GM19351 (cell line): ENCODE data around the gene IL1RAPL2.
"Not testable (repeated sequence)": the region's sequence is repeated elsewhere in the genome, so short reads cannot be mapped to it uniquely, and the experiment has no call there.

Source experiments
- ATAC-seq: cut with Tn5 transposase; IDR thresholded peaks from one replicate; pipeline ENCODE4 v1.9.1; 2021; ENCODE audit warnings: mild to moderate bottlenecking, moderate library complexity; ENCODE audit not compliant: unreplicated experiment

Gene IL1RAPL2

DNA sequence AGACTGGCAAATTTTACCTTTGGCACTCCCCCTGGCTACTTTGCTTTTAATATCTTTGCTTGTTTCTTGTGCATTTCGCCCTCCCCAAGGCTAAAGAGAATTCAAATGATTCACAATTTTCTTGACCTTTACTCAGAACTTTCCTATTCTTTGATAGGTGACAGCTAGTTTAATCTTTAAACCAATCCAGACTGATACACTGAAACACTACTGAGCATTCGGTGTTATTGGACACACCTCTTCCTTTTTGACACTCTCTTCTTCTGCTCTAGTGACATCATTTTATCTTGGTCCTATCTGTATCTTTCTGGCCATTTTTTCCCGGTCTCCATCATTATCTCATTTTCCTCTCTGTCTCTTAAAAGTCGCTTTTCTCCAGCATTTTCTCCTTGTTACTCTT is 103.1 kb downstream of the IL1RAPL2 start:
- ATAC-seq: no peak

DNA sequence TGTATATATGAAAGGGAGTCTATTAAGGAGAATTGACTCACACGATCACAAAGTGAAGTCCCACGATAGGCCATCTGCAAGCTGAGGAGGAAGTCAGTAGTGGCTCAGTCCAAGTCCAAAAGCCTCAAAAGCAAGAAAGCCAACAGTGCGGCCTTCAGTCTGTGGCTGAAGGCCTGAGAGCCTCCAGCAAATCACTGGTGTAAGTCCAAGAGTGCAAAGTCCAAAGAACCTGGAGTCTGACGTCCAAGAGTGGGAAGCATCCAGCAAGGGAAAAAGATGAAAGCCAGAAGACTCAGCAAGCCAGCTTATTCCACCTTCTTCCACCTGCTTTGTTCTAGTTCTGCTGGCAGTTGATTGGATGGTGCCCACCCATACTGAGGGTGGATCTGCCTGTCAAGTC is 104.1 kb downstream of the IL1RAPL2 start:
- no peak for ATAC-seq

DNA sequence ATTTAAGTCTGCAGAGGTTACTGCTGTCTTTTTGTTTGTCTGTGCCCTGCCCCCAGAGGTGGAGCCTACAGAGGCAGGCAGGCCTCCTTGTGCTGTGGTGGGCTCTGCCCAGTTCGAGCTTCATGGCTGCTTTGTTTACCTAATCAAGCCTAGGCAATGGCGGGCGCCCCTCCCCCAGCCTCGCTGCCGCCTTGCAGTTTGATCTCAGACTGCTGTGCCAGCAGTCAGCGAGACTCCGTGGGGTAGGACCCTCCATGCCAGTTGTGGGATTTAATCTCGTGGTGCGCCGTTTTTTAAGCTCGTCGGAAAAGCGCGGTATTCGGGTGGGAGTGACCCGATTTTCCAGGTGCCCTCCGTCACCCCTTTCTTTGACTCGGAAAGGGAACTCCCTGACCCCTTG is 111.5 kb downstream of the IL1RAPL2 start:
- ATAC-seq: not testable (repeated sequence)

DNA sequence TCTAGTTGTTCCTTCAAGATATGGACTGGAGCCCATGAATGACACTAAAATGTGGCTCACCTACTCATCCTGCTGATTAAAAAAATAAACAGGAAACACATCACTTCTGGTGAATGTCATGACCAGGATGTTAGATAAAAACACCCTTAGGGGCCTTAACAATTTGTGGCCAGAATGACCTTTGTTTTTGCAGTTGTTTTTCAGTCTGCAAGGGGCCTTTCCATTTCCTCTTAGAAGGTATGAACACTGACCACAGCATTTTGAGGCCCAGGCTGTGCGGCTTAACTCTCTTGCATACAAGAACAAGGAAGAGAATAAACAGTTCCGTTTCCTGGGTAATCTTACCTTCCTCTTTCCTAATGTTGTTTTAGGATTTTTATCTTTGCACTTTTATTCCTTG is 113.2 kb downstream of the IL1RAPL2 start:
- no peak for ATAC-seq

- ATAC-seq: no peak
Measured at GRCh38 chrX:104681214-104681613, 115.2 kb downstream of the IL1RAPL2 start.

DNA sequence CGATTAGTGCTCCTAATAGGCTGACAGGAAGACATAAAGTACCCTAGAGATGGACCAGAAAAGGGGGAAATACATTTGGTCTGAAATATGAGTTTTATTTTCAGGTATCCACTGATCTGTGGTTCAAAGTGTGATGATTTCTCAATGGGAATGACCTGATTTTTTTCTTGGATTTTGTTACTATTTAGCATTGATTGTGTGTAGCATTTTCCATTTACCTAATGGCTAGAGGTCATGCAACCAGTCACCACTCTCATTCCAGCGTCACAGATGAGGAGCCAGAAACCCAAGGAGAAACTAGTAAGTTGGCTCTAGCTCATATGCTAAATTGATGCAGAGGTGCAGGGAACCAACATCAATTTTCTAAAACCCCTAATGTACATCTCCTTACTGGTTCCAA is 118.1 kb downstream of the IL1RAPL2 start:
- no peak for ATAC-seq

GRCh38 chrX:104695593-104695992 is 129.6 kb downstream of the IL1RAPL2 start:
- no peak for ATAC-seq

GRCh38 chrX:104696667-104697066 is 130.7 kb downstream of the IL1RAPL2 start:
- ATAC-seq: no peak

GRCh38 chrX:104697294-104697693 is 131.3 kb downstream of the IL1RAPL2 start:
- peak; percentile 53 for ATAC-seq

DNA sequence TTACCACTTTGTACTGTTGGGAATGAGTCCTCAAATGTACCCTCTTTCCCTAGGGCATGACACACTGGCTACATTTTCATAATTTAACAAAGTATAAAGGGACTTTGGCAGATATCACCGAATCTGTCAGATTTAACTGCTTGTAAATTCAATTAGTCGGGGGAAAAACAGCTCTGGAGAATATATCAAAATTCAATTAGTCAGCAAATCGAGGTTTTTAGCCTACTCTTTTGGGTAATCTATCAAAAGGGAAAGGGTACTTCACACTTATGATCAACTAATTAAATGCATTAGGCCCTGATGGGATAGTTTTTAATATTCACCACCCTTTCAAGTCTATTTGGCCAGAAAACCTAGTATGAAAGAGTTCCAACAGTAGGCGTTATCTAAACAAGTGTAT is 141.0 kb downstream of the IL1RAPL2 start:
- no peak for ATAC-seq

- no peak for ATAC-seq
Measured at GRCh38 chrX:104707572-104707971, 141.6 kb downstream of the IL1RAPL2 start.

DNA sequence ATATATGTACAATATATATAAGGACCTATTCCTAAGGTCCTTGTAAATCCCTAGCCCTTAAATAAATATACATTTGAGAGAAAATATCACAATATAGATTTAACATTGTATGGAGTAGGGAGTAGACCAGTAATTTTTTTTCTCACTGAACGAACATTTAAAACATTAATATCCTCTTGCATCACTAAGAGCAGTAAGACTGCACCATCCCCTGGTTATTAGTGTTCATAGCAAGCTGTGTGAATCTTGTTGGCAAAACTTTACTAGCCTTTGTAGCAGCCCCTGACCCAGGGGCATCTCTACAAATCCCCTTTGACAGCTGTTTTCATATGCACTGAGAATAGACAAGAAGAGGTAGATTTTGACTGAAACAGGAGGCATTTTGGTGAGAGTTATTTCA is 146.5 kb downstream of the IL1RAPL2 start:
- ATAC-seq: no peak

DNA sequence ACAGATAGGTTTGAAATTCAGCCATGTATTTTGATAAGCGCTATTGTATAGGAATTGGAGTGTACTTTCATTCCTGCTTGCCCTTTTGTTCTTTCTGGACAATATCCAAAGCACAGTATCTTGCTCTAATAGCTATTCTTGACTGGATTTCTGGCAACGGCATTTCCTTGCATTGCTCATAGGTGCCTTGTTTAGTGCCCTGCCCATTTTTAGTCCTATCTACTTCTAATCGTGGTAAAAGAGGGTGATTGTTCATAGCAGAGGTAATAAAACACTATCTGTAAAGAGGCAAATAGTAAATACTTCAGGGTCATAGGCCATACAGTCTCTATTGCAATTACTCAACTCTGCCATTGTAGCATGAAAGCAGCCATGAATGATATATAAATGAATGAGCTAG is 155.9 kb downstream of the IL1RAPL2 start:
- ATAC-seq: no peak

- ATAC-seq: no peak
Measured at GRCh38 chrX:104728456-104728855, 162.5 kb downstream of the IL1RAPL2 start.

DNA sequence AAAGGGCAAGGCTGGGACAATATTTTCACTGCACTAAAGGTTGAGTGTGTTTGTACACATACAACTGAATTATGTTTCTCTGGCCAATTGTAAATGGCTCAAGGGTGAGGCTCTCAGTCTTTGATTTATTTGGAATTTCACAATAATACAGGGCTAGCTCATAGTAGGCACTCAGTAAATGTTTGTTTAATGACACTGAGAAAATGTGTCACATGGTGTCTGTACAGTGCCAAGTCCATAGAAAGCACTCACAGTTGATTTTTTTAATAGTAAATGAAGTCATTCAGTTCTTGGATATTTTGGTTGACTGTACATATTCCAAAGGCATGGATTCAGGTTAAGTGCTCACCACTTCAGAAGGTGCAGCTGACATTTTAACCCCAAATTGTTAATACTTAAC is 176.4 kb downstream of the IL1RAPL2 start:
- ATAC-seq: no peak

DNA sequence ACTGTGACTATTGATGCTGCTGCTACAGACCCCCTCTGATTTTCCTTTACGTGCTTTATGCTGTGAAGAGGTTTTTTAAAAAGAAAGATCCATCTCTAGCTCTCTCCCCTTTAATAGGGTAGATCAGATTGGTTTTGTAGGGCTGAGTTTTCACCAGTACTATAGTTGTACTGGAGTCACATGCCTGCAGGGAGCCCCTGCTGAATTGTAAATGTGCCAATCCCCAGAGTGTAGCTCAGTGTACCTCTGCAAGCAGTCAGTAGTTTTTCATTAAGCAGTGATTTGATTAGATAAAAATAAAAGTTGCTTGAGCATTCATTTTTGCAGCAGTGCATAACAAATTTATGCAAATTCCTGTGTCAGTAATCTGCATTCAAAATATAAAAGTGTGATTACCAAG is 179.2 kb downstream of the IL1RAPL2 start:
- ATAC-seq: no peak

DNA sequence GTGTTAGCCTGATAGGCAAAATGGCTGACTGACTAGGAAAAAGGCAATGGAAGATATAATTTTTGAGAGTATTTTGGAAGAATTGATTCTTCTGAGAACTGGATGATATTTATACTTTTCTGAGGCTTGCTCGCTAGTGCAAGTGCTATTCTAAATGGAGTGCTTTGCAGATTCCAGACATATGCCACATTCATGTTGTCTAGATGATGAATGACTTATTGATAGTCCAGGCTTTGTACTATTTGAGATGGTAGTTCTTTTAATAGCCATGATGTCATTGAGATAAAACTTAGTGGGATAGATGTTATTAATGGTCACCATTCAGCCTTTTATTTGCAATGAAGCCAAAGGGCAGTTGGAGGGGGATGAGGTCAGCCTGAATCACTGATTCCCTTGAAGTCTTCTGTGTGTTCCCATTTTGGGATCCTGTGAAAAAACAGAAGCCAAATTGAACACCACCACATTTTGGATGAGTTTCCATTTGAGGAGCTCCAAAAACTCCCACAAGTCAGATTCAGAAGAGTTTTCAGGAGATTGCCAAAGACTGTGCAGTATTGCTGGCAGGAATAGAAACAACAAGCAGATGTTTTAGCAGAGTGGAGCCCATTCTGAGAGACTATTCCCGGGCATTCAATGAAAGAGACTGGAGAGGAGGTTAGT is 184.1 kb downstream of the IL1RAPL2 start:
- no peak for ATAC-seq

DNA sequence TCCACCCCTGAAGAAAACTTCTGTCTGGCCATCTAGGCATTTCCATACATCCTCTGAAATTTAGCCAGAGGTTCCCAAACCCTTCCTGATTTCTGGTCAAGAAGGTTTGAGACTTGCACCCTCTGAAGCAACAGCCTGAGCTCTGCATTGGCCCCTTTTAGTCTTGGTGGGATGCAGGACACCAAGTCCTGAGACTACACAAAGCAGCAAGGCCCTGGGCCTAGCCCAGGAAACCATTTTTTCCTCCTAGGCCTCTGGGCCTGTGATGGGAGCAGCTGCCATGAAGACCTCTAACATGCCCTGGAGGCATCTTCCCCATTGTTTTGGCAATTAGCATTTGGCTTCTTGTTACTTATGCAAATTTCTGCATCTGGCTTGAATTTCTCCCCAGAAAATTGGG is 196.6 kb downstream of the IL1RAPL2 start:
- no peak for ATAC-seq

DNA sequence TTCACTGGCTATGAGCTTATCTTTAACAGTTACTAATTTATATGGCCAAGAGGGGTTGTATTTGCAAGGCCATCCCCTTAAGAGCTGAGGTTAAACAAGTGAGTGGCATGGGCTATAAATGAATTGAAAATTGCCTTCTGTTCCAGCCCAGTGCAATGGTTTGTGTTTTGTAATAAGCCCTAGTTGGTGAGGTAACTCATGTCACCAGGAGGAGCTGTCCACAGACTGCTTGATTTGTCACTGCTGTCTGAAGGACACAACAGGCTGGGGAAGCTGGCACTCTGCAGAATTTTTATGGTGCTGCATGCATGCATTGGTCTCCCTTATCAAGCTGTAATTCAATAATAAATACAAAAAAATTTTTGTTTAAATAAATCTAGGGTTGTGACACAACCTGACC is 223.8 kb downstream of the IL1RAPL2 start:
- no peak for ATAC-seq

DNA sequence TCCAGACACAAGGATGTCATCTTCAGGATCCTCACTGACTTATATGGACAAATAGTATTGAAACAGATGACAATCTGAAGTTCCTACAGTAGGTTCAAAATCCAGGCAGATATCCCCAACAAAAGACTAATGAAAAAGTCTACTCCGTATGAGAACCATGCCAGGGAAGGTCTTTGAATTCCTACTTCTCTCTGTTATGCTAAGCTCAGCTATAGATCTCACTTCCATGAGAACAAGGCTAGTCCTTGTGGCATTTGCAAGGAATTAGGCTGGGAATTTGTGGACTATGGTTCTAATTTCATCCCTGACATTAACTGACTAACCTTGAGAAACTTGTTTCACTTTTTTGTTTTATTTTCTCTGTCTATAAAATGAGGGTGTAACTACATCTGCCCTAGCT is 229.8 kb downstream of the IL1RAPL2 start:
- no peak for ATAC-seq

- ATAC-seq: no peak
Measured at GRCh38 chrX:104803219-104803618, 237.2 kb downstream of the IL1RAPL2 start.

- no peak for ATAC-seq
Measured at GRCh38 chrX:104806346-104806745, 240.3 kb downstream of the IL1RAPL2 start.

- no peak for ATAC-seq
Measured at GRCh38 chrX:104833401-104833800, 267.4 kb downstream of the IL1RAPL2 start.
